ENCODE measurements around the gene PRKG1. TPM values are rescaled to one million over a fixed set of nuclear protein-coding genes. Genes with fewer than 3 reads are reported as not detected.
"Not testable (repeated sequence)": the region's sequence is repeated elsewhere in the genome, so short reads cannot be mapped to it uniquely, and the experiment has no call there.

PRKG1 gene
- total RNA-seq, 1 experiment from 2014 or later: 0.21 TPM

GRCh38 chr10:51206500-51206899 lies 132.2 kb downstream of the PRKG1 start:
- Mint-ChIP-seq H3K27ac (ENCODE audit: unreplicated experiment) (no peak overlapping the region), H3K27me3 (ENCODE audit: unreplicated experiment) (peaks cover 22% of the 10 kb centered on the region), H3K36me3 (ENCODE audit: insufficient read depth, unreplicated experiment) (no peaks in the 10 kb centered on the region), H3K4me3 (ENCODE audit: low read depth, unreplicated experiment) (no peak overlapping the region), H3K4me1 (ENCODE audit: low read depth, unreplicated experiment) (no peaks in the 10 kb centered on the region), H3K9me3 (ENCODE audit: low read depth, unreplicated experiment) (no peaks in the 10 kb centered on the region)
- intact Hi-C loops (cut with micrococcal nuclease; ENCODE audit: unreplicated experiment): no loop called here
- DNase-seq: no peak
- CTCF ChIA-PET: interaction anchor here (0.7 kb wide), 1 partner anchor 136 kb away, joined by 3 read pairs; no protein-coding TSS in a partner anchor
- TF ChIP-seq CTCF (IDR thresholded peaks at IDR 0.05; ENCODE audit: unreplicated experiment): no peak
- no TSS peak for BruUV-seq (replicated peaks)

DNA sequence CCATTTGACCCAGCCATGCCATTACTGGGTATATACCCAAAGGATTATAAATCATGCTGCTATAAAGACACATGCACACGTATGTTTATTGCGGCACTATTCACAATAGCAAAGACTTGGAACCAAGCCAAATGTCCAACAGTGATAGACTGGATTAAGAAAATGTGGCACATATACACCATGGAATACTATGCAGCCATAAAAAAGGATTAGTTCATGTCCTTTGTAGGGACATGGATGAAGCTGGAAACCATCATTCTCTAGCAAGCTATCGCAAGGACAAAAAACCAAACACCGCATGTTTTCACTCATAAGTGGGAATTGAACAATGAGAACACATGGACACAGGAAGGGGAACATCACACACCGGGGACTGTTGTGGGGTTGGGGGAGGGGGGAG lies 138.7 kb downstream of the PRKG1 start:
- H3K9me3 Mint-ChIP-seq (ENCODE audit: low read depth, unreplicated experiment); DNase-seq; CTCF ChIA-PET; H3K4me3 Mint-ChIP-seq (ENCODE audit: low read depth, unreplicated experiment); H3K27ac Mint-ChIP-seq (ENCODE audit: unreplicated experiment); H3K4me1 Mint-ChIP-seq (ENCODE audit: low read depth, unreplicated experiment); BruUV-seq (replicated peaks); intact Hi-C loops (cut with micrococcal nuclease; ENCODE audit: unreplicated experiment); H3K36me3 Mint-ChIP-seq (ENCODE audit: insufficient read depth, unreplicated experiment): not testable (repeated sequence)
- H3K27me3 Mint-ChIP-seq (ENCODE audit: unreplicated experiment): peaks cover 13% of the 10 kb centered on the region

DNA sequence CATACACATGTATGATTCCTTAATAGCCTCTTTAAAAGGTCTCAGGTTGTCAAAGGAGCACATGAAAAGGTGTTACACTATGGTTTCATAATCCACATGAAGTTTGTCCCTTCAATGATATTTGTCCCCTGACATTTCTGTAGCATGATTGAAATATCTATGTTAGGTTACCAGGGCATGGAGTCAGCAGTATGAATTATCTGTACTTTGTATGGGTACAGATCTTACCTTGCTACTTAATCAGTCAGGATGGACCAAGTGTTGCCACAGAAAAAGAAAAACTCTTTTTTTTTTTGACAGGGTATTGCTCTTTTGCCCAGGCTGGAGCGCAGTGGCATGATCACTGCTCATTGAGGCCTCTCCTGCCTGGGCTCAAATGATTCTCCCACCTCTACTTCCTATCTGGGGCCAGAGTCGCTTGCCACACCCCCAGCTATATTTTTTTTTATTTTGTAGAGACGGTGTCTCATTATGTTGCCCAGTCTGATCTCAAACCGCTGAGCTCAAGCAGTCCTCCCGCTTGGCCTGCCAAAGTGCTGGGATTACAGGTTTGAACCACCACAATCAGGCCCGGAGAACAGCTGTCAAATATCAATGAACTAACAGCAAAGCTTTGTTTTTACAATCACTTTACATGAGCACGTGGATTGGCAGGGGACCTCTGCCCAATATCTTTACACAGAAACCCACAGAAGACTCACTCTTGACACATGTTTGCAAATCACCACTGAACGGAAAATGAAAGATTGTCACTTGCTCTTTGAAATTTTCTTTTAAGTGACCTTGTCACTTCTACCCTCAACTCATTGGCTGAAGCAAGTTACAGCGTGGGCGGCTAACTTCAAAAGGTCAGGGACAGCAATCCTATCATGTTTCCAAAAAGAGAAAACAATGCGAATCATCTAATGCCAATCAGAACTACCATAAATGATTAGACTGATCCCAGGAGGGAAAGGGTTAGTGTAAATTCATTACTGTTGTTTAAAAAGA lies 140.2 kb downstream of the PRKG1 start:
- intact Hi-C loops (cut with micrococcal nuclease; ENCODE audit: unreplicated experiment): no loop called here
- no peaks in the 10 kb centered on the region for H3K9me3 Mint-ChIP-seq (ENCODE audit: low read depth, unreplicated experiment)
- H3K36me3 Mint-ChIP-seq (ENCODE audit: insufficient read depth, unreplicated experiment): no peaks in the 10 kb centered on the region
- H3K4me3 Mint-ChIP-seq (ENCODE audit: low read depth, unreplicated experiment): no peak overlapping the region
- TF ChIP-seq CTCF (IDR thresholded peaks at IDR 0.05; ENCODE audit: unreplicated experiment): no peak
- no peaks in the 10 kb centered on the region for H3K4me1 Mint-ChIP-seq (ENCODE audit: low read depth, unreplicated experiment)
- no TSS peak for BruUV-seq (replicated peaks)
- no peak for DNase-seq
- CTCF ChIA-PET: no interaction called here
- H3K27ac Mint-ChIP-seq (ENCODE audit: unreplicated experiment): no peak overlapping the region
- no peaks in the 10 kb centered on the region for H3K27me3 Mint-ChIP-seq (ENCODE audit: unreplicated experiment)

- Mint-ChIP-seq H3K27me3 (ENCODE audit: unreplicated experiment) (no peaks in the 10 kb centered on the region), H3K4me1 (ENCODE audit: low read depth, unreplicated experiment) (no peaks in the 10 kb centered on the region), H3K27ac (ENCODE audit: unreplicated experiment) (no peak overlapping the region), H3K4me3 (ENCODE audit: low read depth, unreplicated experiment) (no peak overlapping the region), H3K9me3 (ENCODE audit: low read depth, unreplicated experiment) (no peaks in the 10 kb centered on the region), H3K36me3 (ENCODE audit: insufficient read depth, unreplicated experiment) (no peaks in the 10 kb centered on the region)
- BruUV-seq (replicated peaks): no TSS peak
- DNase-seq: no peak
- CTCF ChIA-PET: no interaction called here
- intact Hi-C loops (cut with micrococcal nuclease; ENCODE audit: unreplicated experiment): no loop called here
- no peak for TF ChIP-seq CTCF (IDR thresholded peaks at IDR 0.05; ENCODE audit: unreplicated experiment)
Measured at GRCh38 chr10:51215951-51216834, 141.9 kb downstream of the PRKG1 start.
